Dermis microvascular lymphatic vessel endothelial cell (primary cell): Measurements from ENCODE around the gene HYLS1. TPM values are rescaled to one million over a fixed set of nuclear protein-coding genes. Genes with fewer than 3 reads are reported as not detected.

Experiments
- DNase-seq, 2 donors: peaks; one replicate each; pipeline versions ENCODE4 v3.0.0 to v3.0.0-alpha.2; 2010; ENCODE audit warnings: low read depth in 2 of 2
- total RNA-seq: library from RNA; depleted of rRNA; stranded (reverse); fragments of >200 nt; gene quantifications from 2 replicates; pipeline ENCODE4 v1.2.1, GENCODE V29; 2014

HYLS1 gene
- total RNA-seq, 1 donor from 2014 or later = 5.6 TPM

DNA sequence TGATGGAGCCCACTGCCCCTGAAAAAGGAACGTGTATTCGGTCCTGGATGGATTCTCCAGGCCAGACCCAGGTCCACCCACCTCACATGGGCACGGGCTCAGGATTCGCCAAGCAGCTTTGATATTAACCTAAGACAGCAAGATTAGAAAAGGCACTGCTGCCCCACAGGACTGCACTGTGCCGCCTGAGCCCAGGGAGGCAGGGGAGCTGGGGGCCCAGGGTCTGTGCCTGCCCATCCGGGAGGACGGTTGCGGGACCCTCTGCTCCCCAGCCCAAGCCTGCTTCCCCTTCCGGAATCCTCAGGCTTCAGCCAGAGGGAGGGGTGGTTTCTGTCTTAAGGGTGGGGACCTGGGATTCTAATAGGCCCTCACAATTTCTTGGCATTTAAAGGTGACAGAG is 44.8 kb downstream of the HYLS1 start:
- no peak for DNase-seq

DNA sequence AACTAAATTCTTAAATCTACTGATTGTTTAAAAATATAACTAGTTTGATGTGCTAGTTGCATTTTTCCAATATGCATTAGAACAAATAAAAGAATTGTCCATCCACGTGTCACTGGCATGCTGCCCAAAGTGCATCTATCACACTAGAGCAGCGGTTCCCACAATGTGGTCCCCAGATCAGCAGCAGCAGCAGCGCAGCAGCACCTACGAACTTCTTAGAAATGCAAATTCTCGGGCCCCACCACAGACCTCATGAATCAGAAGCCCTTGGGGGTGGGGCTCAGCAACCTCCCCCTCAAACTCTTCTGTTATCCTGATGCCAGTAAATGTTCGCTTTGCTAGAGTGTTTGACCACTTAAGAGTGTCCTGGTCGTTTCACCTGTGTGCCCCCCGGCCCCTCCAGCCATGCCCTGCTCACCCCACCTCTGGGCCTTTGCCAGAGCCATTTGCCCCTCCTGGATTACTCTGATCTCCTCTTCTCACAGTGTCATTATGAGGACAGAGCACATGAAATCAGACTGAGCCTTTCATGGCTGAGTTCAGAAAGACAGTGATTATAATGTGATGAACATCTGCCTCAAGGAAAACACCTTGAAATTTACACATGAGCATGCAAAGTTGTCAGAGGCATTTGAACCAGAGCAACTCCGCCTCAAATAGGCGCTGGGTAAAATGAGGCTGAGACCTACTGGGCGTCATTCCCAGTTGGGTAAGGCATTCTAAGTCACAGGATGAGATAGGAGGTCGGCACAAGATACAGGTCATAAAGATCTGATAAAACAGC is 45.8 kb downstream of the HYLS1 start:
- DNase-seq = no peak

DNA sequence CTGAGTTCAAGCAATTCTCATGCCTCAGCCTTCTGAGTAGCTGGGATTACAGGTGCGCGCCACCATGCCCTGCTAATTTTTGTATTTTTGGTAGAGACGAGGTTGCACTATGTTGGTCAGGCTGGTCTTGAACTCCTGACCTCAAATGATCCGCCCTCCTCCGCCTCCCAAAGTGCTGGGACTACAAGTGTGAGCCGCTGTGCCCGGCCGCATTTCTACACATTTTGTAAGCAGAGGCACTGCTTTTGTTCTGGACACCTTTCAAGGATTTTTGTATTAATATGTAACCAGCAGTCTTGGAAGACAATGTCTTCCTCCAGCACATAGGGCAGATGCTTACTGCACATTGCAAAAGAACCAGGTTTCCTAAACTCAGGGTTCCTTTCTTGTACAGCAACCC is 47.0 kb downstream of the HYLS1 start:
- DNase-seq = no peak

DNA sequence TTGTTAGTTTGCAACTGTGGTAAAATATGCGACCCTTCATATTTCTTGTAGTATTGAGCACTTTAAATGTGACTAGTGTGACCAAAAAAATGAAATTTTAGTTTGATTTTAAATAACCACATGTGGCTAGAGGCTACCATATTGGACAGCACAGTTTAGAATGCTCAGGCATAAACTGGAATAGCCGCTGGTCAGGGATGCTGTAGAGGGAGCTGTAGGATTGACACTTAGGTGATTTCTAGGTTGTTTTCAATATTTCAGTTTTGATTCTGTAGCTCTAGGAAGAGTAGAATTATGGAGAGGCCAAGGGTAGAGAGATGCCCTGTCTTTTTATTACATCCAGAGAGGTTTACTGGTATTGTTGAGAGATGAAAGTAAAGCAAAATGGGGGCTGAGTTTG is 47.6 kb downstream of the HYLS1 start:
- no peak for DNase-seq

DNA sequence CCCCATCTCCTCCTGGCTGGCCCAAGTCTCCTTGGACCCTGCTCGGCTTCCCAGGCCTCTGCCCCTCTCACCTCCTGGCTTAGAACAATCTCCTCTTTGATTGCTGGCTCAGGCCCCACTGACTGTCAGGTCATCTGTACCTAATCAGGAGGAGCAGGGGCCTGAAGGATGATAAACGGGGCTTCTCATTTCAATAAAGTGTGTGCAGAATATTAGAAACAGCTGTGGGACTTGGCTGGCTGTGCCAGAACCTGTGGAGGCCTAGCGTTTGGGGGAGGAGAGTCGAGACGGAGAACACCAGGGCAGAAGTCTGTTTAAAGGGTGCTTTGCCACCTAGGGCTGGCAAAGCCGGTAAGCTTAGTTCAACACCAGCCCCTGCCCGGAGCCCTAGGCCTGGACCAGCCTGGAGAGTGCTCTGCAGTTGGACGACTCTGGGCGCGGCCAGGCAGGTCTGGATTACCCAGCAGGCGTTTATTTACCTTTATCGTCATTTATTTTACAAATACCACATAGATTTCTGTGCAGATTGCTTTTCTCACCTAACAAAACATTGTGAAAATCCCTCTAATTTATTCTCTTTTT is 48.2 kb downstream of the HYLS1 start:
- no peak for DNase-seq

DNA sequence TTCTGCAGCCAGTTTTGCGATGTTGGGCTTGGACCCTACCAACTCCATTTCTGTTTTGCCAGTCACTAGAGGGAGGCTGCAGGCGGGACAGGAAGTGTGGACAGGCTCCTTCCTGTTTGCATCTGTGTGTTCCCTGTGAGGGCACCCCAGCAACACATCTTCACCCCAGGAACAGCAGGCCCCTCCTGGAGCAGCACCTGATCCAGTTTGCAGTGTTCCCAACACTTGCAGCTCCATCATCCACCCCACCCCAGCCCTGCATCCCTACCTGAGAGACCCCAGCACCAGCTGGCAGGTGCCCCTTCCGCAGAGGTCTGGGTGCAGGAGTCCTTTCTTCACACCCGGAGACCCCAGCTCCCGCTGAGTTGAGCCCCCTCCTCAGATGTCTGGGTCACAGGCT is 51.0 kb downstream of the HYLS1 start:
- no peak for DNase-seq

DNA sequence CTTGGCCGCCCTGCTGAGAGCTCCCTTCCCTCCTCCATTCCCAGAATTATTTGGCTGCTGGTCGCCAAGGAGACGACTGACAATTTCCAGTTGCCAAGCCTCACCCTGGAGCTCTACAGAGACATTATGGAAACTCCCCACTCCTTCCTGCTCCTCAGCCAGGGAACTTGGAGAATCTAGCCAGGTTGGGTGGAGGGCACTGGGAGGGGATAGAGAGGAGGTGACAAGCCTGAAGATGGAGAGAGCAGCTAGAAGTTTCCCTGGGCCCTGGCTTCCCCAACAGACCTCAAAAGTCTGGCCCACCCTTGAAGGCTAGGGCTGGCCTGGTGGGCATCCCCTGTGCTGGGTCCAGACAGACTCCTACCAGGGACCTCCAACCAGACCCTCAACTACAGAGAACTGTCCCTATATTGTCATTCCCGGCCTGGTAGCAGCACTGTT is 51.6 kb downstream of the HYLS1 start:
- DNase-seq = no peak

DNA sequence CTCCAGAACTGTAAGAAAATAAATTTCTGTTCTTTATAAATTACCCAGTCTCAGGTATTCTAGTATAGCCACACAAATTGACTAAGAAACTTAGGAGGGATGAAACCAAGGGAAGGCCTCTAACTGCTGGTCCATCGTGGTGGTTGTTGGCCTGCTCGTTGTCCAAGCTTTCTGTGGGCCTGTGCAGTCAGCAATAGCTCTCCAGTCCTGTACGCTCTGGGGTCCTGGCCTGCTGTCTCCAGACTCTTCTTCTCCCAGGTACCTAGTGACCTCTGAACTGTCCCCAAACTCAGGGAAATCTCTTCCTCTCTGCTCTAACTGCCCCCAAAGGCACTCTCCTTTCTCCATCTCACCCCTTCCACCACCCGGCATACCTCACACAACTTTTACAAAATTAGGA is 52.7 kb downstream of the HYLS1 start:
- no peak for DNase-seq

DNA sequence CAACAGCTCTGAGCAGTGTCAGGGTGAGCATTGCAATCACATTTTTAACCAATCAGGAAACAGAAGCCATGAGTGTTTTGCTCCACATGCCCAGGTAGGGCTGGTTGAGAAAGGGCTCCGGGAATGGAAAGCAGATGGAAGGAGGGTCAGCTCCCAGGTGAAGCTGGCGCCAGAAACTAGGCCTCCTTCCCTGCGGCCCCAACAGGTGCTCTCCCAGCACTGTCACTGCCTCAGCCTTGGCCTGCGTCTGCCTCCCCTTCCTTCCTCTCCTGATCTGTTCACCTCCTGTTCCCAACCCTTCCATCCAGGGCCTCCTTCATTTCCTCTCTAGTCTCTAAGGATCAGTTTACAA is 53.8 kb downstream of the HYLS1 start:
- no peak for DNase-seq

DNA sequence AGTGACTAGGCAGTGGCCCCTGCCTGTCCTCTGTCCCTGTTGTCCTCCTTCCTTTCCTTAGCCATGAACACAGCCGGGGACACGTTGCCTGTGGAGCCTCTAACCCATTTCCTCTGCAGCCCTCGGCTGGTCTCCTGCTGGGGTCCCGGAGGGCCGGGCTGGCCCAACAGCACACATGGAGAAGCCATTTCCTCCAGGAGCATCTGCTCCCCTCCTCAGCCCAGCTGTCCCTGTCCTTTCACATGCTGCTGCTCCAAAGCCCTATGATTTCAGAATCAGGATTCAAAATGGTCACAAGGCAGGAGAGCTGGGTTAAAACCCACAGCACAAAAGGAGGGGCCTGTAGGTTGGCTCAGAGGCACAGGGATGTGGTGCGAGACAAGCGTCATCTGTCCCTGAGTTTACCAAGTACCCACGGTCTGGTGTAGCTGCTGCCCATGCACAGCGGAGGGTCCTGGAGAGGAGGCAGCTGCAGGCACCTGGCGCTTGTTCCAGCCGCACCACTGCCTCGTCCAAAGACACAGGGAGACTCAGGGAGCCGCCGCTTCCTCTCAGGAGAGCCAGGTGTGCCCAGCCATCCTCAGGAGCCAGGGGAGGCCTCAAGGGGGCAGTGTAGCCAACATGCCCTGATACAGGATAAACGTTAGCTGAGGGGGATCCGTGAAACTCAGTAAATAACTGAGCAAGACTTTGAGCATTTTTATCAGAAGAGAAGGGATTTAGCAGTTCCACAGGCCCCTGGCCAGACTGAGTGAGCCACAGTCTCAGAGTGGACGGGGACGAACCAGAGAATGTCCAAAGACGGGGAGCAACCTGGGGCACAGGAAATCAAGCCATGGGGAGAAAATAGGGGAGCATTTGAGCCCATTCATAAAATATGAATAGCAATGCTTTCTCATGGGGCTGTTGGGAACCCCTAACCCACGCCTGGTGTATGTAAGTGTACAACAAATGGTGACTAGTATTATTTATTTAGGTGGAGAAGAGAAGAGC is 54.4 kb downstream of the HYLS1 start:
- DNase-seq = peak; percentile 5 to 52

DNA sequence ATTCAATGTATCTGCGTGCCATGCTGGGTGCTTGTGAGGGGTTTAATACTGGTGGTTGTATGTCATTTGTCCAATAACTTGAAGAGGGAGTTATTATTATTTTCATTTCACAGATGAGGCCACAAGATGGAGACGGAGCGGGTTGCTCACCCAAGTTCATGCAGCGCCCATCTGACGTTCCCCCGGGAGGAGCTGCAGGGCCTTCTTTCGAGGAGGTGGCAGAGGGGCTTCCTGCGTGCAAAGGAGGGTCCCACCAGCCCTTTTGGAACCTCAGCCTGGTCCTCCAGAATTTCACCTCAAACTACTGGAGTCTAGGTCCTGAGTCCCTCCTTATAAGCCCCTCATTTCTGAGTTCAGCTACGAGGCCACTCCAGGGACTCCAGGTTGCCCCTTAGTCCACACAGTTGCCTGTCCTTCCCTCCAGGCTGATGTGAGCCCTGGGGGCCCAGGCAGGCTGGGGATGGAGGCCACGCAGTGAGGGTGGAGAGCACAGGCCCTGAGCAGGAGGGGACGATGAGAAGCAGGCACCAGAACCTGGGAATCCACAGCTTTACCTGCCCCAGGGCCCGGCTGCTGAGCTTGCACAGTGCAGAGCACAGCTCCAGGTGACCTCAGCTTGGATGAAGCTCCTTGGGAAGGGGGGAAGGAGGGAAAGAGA is 55.4 kb downstream of the HYLS1 start:
- DNase-seq = no peak

DNA sequence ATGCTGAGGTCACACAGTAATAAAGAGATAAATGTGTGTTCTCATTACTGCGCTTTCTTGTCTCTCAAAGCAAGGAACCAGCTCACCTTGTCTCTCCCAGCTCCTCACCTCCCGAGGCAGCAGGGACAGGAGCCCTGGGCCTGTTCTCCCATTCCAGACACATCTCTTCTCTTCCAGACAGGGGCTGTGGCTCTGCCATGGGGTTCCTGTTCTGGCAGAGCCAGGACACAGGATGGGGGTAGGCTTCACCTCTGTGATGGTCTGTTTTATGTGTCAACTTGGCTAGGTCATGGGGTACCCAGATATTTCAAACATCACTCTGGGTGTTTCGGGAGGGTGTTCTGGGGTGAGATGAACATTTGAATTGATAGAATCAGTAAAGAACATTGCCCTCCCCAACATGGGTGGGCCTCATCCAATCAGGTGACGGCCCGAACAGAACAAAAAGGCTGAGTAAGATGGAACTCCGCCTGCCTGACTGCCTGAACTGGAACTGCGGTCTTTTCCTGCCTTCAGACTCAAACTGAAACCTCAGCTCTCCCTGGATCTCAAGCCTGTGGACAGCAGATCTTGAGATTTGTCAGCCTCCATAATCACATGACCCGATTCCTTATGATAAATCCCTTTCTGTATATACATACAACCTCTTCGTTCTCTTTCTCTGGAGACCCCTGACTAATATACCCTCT is 56.3 kb downstream of the HYLS1 start:
- DNase-seq = no peak

DNA sequence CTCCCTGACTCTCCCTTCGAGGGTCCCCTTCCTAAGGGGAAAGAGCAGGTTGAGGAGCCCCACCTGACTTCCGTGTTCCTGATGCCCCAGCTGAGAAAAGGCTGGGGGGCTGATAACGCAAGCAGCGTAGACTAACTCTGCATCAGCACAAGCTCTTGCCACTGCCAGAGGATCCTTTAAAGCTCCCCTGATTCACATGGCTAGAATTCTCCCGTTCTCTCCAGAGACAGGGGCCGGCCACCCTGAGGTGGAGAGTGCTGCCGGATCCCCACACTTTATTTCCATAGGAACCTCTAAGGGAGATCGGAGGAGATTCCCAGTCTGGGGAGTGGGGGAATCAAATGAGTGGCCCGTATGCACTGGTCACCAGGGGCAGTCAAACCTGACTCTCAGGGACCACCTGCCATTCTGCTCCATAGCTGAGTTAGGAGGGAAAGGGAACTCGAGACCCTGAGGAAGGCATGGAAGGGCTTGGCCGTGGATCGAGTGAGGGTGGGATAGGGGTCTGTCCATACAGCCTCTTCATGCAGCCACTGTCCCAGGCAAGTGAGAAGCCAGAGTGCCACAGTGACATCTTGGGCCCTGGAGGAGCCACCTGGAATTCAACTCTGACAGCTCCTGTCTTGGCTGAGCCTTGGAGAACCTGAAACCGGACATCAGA is 57.0 kb downstream of the HYLS1 start:
- DNase-seq = no peak

DNA sequence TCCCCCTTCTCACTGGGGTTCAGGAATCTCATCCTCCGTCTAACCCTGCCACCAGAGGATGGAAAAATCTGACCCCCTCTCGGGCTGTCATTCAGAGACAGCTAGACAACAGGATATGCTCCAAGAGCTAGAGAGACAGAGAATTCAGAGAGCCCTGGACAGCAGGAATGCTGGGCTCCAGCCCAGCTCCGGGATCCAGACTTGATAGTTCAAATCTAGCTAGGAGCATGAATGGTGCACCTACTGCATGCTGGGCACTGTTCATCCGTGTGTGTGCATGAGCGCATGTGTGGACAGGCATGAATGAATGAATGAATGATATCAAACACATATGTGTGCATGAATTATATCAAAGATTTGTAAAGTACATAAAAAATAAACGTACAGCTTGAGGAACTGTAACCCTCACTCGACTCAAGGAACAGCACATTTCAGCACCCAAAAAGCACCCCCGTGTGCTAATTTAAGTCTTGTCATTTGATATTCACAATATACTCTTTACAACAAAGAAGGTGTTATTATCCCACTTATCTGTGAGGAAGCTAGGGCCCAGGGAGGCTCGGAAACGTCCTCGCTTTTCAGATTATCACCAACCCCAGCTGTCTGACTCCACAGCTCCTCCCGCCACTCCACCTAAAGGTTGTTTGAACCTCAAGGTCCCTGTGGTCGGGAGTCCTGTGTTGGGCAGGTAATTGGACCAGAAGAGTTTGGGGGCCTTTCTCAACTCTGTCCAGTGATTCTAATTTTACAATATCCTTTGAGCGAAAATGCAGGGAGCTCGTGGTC is 57.7 kb downstream of the HYLS1 start:
- no peak for DNase-seq

DNA sequence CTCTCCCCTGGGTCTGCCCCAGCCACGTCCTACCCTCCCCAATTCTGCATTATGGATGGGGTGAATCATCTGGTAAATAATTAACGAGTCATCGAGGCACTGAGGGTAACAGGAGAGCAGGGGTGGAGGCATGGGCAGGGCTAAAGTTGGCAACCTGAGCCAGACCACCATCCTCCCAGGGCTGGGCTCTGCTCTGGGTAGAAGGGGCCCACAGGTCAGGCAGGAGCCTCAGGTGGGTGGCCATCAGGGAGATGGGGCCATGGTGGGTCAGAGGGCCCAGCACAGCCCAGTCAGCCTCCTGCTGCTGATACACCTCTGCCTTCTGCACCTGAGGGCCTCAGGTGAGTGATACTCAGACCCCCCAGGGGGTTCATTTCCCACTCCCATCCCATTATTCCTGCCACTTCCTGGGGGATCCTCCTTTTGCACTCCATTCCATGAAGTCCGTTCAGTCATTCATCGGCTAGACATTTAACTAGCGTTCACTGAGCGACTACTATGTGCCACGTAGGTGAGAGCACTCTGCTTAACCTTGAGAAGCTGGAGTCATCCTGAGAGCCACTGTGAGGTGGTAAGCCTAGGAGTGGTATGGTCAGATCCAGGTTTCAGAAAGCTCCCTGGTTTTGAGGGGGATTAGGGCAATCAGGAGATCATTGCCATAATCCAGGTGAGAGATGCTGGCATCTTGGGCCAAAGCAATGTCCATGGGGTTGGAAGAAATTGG is 58.5 kb downstream of the HYLS1 start, which contains the start of gene VSIG10L2:
TSS of gene VSIG10L2 (plus strand) at position 248 of the 724 bp plus-strand sequence. CDS start at position 260, 12 bp downstream.
- DNase-seq = no peak

DNA sequence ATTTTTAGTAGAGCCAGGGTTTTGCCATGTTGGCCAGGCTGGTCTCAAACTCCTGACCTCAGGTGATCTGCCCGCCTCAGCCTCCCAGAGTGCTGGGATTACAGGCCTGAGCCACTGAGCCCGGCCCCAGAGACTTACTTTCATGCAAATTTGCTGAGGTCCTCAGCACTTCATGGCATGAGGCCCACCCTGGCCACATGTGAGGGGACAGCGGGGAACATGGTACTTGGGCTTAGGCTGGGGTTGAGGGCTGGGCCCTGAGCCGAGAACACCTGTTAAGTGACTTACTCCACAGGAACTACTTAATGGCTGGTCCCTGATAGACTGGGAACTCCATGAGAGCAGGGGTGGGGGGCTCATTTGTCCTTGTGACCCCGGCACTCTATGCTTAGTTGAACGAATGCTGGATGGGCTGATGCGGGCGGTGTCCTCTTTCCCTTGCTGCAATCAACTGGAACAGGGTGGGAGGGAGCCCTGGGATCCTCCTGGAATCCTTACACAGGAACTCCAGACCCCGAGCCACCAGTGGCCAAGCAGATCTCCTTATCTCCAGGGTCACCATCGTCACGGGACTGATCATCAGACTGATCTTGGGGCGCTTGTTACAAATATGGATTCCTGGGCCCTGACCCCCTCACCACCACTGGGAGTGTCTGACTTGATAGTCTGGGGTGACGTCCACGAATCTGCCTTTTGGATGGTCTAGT is 59.4 kb downstream of the HYLS1 start:
- DNase-seq = no peak

DNA sequence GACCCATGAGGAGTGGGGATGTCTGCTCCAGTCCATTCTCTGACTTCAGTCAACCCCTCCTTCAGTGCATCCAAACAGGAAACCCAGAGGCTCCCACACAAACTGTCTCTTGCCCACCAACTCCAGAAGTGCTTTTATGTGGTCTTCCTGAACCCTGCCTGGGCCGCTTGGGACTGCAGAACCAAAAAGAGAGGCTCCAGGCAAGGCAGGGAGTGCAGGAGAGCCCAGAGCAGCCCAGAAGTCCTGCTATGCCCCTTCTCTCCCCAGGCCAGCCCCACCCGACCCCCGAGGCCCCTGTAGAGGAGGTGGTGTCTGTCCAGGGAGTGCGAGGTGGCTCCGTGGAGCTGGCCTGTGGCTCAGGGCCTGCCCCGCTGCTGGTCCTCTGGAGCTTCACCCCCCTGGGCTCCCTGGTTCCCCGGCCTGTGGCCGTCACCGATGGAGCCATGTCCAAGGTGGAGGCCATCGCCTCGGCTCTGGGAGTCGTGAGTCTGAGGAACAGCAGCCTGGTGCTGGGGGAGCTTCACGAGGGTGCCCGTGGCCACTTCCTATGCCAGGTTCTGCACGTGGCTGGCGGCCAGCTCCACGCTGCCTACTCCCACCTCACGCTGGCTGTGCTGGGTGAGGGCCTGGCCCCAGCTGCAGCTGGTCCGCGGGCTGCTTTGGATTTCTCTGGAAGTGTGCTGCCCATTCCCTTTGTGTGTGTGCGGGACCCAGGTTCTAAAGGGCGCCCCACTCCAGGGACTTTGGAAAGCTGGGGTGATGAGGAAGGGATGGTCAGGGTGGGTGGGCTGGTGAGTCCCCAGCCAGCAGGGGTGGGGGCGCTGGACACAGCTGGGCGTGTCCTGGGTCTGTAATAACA is 60.2 kb downstream of the HYLS1 start:
- no peak for DNase-seq
